ENCODE results near the gene CLEC18B.
A peak's percentile ranks its signal among the peaks of the same experiment; 100 is the strongest.
"Not testable (repeated sequence)": the region's sequence is repeated elsewhere in the genome, so short reads cannot be mapped to it uniquely, and the experiment has no call there.

The CLEC18B gene

GRCh38 chr16:74420612-74421481, at the start of gene CLEC18B:
Gene CLEC18B (minus strand): TSS chr16:74421478. CDS start chr16:74421270, 208 bp downstream.
- not testable (repeated sequence) for DNase-seq

- no peak for DNase-seq
Observed at GRCh38 chr16:74469946-74470478, 48.7 kb upstream of the CLEC18B start.

- no peak for DNase-seq
Observed at GRCh38 chr16:74468807-74469525, 47.7 kb upstream of the CLEC18B start.

GRCh38 chr16:74466872-74467271, 45.6 kb upstream of the CLEC18B start:
- DNase-seq: no peak

GRCh38 chr16:74465851-74466685, 44.8 kb upstream of the CLEC18B start:
- DNase-seq: no peak

DNA sequence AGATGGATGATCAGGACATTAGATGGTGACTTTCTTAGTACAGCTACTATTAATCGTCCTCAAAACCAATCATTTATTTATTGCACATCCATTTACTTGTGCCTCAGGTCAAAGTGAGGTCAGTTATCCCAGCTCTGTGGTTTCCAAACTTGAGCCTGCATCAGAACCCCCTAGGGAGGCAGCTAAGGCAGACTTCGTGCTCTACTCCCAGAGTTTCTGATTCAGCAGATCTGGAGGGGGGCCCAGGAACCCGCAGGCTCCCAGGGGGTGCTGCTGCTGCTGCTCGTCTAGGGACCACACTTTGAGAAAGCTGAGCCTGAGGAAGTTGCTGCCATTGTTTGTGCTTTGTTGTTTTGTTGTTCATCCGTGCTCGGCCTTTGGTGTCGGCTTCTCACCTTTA, 44.0 kb upstream of the CLEC18B start:
- no peak for DNase-seq

DNA sequence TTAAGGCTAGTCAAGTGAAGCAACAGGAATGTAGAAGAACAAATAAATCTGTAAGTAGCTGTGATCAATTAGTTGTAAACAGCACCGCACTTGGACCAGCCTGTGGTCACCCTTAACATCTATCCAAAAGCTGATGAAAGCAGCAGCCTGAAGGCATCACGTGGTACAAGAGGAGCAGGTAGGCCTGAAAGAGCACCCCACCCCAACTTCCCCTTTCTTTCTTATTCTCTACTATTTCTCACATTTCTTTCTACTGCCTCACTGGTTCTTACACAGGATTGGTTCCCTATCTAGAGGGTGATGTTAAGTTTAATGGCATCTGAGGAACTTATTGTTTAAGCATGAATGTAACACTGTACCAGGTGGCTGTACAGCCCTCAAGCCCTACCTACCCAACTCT, 42.6 kb upstream of the CLEC18B start:
- no peak for DNase-seq

GRCh38 chr16:74462361-74462760, 41.1 kb upstream of the CLEC18B start:
- DNase-seq: no peak

GRCh38 chr16:74461826-74462225, 40.5 kb upstream of the CLEC18B start:
- peak; percentile 19 for DNase-seq

GRCh38 chr16:74460542-74460941, 39.3 kb upstream of the CLEC18B start:
- no peak for DNase-seq

DNA sequence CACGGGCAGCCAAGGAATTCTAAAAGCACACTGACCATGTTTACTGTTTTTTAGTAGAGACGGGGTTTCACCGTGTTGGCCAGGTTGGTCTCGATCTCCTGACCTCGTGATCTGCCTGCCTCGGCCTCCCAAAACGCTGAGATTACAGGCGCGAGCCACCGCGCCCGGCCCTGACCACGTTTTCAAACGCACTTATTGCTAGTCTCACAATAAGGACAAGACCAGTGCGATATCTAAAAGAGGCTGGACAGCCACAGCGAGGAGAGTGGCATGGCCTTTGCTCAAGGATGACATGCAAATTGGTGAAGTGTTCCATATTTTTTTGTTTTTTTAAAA, 35.0 kb upstream of the CLEC18B start:
- no peak for DNase-seq

- no peak for DNase-seq
Observed at GRCh38 chr16:74455619-74456289, 34.5 kb upstream of the CLEC18B start.

GRCh38 chr16:74455213-74455612, 33.9 kb upstream of the CLEC18B start:
- DNase-seq: no peak

DNA sequence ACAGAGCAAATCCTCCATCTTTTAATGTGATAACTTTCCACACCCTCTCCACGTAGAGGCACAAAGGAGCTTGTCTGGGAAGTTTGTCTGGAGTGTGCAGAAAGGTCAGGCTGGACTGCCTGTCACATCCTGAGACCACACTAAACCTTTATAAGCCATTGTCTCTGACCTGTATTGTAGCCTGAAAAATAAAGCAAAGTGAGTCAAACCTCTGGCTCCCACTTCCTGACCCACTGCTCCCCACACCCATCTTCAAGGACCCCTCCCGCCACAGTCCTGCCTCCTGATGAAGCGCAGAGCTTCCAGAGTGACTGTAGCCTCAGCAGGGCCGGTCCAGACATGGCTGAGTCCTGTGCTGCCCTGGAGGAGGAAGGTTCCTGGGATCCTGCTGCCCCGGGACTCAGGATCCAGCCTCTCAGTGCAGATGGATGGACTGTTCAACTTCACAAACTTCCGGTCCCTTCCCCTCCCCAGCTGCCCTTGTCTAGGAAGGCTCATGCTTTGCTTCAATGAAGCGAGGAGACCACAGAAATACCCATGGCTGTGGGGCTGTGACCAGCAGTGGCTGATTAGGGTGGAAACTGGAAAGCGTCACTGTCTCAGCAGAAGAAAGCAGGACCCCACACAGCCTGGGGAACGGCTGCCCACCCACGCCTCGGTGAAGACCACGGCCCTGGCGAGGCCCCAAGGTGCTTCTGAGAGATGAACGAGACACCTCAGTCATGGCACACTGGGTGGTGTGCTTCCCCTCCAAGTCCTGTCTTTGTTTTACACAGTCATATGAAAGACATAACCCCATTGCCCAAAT, 30.9 kb upstream of the CLEC18B start:
- DNase-seq: no peak

DNA sequence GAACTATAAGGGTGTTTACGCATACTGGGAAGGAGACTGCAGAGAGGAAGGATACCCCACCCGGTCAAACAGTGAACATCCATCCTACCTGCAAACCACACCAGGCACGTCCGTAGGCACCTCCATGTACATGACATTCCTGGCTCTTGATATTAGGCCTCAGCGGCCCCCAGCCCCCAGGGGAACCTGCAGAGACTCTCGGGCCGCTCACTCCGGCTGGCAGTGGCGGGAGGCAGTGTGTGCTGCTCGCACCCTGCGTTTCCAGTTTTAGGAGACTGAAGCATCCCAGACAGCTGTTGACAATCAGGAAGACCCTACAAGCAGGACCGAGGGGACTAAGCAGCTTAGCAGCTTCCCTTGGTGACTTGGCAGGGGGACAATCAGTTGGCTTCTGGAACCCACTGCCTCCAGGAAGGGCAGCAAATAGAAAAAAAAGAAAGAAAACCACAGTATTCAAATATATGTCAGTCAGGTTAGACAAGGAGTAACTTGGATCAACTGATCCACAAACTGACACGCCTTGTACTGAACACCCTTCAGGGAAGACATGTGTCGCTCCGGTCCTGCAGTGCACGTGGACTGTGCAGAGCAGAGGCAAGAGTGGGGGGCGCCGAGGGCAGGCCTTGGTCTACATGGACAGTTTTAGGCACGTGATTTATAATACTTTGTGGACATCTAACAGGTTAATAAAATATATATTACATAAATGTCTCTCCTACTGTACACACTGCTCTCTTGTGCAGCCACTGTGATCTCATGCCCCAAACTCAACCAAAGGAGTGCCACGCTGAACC, 29.9 kb upstream of the CLEC18B start:
- DNase-seq: no peak

DNA sequence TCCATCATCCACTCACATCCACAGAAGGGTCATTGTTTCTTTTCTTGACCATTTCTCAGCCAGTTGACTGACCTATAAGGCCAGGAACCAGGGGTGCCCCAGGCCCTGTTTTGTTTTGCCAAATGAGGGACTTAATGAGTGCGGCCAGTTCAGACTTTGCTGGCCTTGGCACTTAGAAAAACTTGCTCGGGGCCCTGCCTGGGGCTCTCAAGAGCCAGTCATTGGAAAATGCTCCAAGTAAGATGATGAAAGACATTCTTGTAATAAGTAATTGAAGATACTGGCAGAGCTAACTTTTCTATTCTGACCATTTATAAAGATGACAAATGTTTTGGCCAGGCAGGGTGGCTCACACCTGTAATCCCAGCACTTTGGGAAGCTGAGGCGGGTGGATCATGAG, 29.0 kb upstream of the CLEC18B start:
- DNase-seq: no peak

DNA sequence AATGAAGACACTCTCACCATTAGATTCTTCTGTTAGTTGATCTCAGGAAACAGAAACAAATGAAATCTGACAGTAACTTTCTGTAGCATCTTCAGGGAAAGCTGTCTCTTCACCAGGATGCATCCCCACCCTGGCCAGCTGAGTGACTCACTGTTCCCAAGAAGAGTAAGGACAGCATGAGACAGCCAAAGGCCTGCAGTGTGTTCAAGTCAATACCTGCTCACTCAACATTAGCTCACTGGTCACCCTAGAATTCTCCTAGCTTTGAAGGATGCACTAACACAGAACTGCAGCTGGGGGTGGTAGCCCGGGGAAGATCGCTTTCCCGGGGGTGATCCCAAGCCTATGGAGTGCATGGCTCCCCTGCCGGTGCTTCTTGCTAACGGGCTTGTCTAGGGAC, 28.2 kb upstream of the CLEC18B start:
- no peak for DNase-seq

DNA sequence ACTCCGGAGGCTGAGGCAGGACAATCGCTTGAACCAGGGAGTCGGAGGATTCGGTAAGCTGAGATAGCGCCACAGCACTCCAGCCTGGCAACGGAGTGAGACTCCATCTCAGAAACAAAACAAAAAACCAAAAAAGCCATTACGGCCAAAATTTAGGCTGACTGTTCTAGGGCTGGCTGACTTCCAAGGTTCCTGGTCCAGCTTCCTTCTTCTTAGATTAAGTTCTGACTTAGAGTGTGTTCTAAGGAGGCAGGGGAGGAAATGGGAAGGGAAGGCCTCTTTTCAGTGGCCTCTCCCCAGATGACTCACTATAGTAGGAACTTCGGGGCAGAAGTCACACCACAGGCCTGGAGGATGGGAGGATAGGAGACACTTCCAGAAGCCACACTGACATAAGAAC, 27.7 kb upstream of the CLEC18B start:
- peak; percentile 9 for DNase-seq

GRCh38 chr16:74447578-74447977, 26.3 kb upstream of the CLEC18B start:
- DNase-seq: no peak

DNA sequence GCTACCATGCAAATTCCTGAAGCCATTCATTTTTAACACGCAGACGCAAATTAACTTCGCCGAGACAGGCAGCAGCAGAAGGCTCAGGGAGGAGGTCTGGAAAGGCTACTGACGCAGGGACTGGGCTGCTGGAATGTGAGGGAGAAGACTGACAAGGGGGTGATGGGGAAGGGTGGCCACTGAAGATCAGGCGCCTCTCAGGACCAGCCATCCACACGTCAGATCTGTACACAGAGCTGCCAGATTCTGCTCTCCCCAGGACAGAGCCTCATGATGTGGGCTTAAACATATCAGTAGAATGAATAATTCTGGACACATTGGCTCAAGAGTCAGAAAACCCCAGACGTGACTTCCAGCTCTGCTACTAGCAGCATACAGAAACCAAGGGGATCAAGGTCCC, 25.6 kb upstream of the CLEC18B start:
- no peak for DNase-seq
